ENCODE data around the gene CLK3. TPM values are rescaled to one million over a fixed set of nuclear protein-coding genes. Genes with fewer than 3 reads are reported as not detected.

The CLK3 gene
- total RNA-seq, 2 experiments from 2014 or later = 118 to 124 TPM

DNA sequence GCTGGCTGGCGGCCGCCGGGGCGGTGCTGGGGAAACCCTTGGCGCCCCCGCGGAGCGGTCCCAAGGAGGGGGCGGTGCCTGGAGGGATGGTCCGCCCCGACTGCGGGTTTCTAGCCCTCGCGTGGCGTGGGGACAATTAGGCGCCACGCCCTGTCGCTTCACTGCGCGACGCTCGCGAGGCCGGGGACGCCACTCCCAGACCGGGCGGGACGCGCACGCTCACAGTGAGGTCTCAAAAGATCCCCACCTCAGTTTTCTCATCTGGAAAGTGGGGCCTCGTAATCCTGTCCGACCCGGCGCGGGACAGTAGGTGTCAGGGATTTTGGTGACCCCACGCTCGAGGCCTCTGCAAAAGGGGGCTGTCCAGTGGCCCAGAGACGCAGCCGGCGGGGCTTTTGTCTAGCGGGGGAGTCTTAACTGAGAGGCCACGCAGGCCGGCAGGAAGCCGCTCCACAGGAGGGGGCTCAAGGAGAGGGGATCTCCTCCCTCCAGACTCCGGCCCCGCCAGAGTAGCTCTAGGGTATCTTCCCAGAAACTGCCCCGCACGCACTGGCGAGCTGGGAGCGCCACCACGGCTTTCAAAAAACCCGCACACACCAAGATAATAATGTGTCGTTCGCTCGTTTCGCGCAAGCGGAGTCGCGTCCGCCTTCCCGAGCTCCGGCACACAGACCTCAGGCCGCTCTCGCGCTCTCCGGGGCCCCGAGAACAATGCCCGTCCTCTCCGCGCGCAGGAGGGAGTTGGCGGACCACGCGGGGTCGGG is 710 bp upstream of the CLK3 start:
- POLR2A ChIA-PET = interaction anchor here (0.7 to 4.9 kb wide), 12 partner anchors 11 to 241 kb away, joined by 3 to 33 read pairs (median 4); partner anchors contain the start of genes ARID3B, CYP1A1, UBL7 and ULK3
- peaks cover 3% of the 10 kb centered on the region for H3K36me3 Mint-ChIP-seq
- peak overlapping the region; percentile 94 for H3K27ac Mint-ChIP-seq
- CTCF ChIA-PET = interaction anchor here (1.3 to 15.5 kb wide), 4 partner anchors 18 to 242 kb away, joined by 4 to 214 read pairs (median 48); no protein-coding TSS in a partner anchor
- H3K4me1 Mint-ChIP-seq (ENCODE audit: low read depth) = peaks cover 30% of the 10 kb centered on the region
- H3K27me3 Mint-ChIP-seq = no peaks in the 10 kb centered on the region
- peak overlapping the region; percentile 91 for H3K4me3 Mint-ChIP-seq
- no peaks in the 10 kb centered on the region for H3K9me3 Mint-ChIP-seq
- intact Hi-C loops (cut with micrococcal nuclease) = loop anchor here (1.0 to 2.0 kb wide), 3 partner anchors 73 to 836 kb away; partner anchors contain the start of genes SIN3A and UBL7
- peak; percentile 89 for DNase-seq

DNA sequence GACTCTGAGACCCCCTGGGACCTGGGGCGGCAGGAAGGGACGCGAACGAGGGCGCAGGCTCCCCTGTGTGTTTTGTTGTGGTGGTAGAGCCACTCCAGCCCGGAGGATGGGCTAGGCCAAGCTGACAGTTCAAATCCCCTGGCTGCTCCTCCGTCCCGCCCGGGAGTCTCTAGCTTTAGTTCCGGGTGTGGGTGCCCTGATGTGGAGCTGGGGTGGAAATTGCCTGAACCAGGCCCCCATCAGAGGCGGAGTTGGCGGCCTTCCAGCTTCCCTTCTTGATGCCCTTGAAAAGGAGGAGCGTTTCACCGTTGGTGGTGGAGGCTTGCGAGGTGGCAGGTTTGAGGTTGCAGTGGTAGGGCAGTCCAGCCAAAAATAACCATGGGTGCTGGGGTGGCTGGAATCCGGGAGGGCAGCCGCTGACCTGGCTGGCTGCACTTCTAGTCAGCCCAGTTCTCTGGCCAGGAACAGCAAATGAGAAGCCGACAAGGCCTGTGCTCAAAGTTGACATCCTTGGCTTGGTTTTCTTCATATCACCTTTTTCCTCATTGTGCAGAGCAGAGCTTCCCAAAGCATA is 817 bp downstream of the CLK3 start:
- CTCF ChIA-PET = interaction anchor here (0.5 to 15.5 kb wide), 15 partner anchors 10 to 285 kb away, joined by 3 to 214 read pairs (median 5); partner anchors contain the start of gene CSK
- Mint-ChIP-seq H3K27me3 (no peaks in the 10 kb centered on the region), H3K4me3 (peak overlapping the region; percentile 91), H3K36me3 (peaks cover 17% of the 10 kb centered on the region), H3K4me1 (ENCODE audit: low read depth) (peaks cover 42% of the 10 kb centered on the region), H3K9me3 (no peaks in the 10 kb centered on the region), H3K27ac (peak overlapping the region; percentile 94)
- POLR2A ChIA-PET = interaction anchor here (0.9 to 4.9 kb wide), 7 partner anchors 11 to 165 kb away, joined by 3 to 33 read pairs (median 6); partner anchors contain the start of genes ARID3B and CYP1A1
- intact Hi-C loops (cut with micrococcal nuclease) = loop anchor here (2.0 kb wide), 1 partner anchor 242 kb away; no protein-coding TSS in a partner anchor
- DNase-seq = peak; percentile 75

DNA sequence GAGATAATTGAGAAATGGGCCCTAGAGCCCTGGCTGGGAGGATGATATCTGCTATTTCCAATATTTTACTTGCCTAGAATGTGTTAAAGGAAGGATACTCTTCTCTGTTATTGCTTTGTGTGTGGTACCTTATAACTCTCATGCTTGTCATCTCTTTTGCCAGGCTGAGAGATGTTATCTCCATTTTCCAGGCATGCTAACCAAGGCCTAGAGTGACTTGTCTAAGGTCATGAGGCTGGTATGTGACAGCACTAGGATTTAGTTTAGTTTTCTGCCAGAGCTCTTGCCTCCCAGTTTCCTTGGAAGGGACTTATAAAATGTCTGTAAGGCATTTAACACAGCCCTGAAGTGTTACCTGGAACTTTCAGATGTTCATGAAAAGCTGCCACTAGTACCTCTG is 1.4 kb downstream of the CLK3 start:
- POLR2A ChIA-PET = interaction anchor here (1.6 to 4.9 kb wide), 3 partner anchors 15 to 76 kb away, joined by 6 to 33 read pairs (median 16); partner anchors contain the start of gene ARID3B
- Mint-ChIP-seq H3K36me3 (peaks cover 22% of the 10 kb centered on the region), H3K27ac (peak overlapping the region; percentile 94)

DNA sequence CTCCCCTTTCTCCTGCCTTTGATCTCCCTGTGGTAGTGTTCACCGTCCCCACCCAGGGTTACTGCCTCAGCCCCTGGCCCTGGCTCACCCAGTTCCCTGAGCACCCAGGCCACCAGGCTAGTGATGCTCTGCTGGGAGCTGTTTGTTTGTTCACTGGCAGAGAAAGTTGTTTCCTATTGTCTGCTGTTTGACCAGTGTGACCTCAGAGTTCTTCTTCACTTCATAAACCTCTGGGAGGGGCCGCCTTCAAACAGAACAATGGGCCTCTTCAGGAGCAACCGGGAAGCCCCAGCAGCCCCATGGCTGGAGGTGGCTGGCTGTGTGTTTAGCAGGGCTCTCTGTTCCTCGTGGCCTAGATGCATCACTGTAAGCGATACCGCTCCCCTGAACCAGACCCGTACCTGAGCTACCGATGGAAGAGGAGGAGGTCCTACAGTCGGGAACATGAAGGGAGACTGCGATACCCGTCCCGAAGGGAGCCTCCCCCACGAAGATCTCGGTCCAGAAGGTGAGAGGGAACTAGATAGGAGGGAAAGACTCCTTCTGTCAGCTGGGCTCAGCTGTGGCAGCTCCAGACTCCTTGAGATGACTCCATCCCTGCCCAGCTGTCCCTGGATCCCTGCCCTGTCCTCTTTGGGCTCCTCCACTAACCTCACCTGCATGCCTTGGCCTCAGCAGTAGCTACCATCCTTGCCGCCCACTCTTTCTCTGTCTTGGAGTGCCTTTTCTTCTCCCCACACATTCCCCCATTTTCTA is 3.4 kb downstream of the CLK3 start:
- H3K36me3 Mint-ChIP-seq = peaks cover 36% of the 10 kb centered on the region
- H3K27ac Mint-ChIP-seq = no peak overlapping the region
- DNase-seq = no peak
- ChIA-PET CTCF (interaction anchor here (0.6 to 15.5 kb wide), 5 partner anchors 14 to 243 kb away, joined by 3 to 214 read pairs (median 6); no protein-coding TSS in a partner anchor), POLR2A (no interaction called here)
- no peak overlapping the region for H3K4me3 Mint-ChIP-seq
- H3K9me3 Mint-ChIP-seq = no peaks in the 10 kb centered on the region
- peaks cover 44% of the 10 kb centered on the region for H3K4me1 Mint-ChIP-seq (ENCODE audit: low read depth)
- intact Hi-C loops (cut with micrococcal nuclease) = no loop called here
- H3K27me3 Mint-ChIP-seq = no peaks in the 10 kb centered on the region

More for the DNA sequence above, 1.4 kb downstream of the CLK3 start:
- intact Hi-C loops (cut with micrococcal nuclease) = loop anchor here (2.0 kb wide), 1 partner anchor 242 kb away; no protein-coding TSS in a partner anchor
- H3K4me3 Mint-ChIP-seq = peak overlapping the region; percentile 91
- CTCF ChIA-PET = interaction anchor here (0.6 to 15.5 kb wide), 14 partner anchors 10 to 285 kb away, joined by 3 to 214 read pairs (median 5); partner anchors contain the start of gene CSK
- DNase-seq = no peak
- no peaks in the 10 kb centered on the region for H3K27me3 Mint-ChIP-seq
- peaks cover 44% of the 10 kb centered on the region for H3K4me1 Mint-ChIP-seq (ENCODE audit: low read depth)
- no peaks in the 10 kb centered on the region for H3K9me3 Mint-ChIP-seq

DNA sequence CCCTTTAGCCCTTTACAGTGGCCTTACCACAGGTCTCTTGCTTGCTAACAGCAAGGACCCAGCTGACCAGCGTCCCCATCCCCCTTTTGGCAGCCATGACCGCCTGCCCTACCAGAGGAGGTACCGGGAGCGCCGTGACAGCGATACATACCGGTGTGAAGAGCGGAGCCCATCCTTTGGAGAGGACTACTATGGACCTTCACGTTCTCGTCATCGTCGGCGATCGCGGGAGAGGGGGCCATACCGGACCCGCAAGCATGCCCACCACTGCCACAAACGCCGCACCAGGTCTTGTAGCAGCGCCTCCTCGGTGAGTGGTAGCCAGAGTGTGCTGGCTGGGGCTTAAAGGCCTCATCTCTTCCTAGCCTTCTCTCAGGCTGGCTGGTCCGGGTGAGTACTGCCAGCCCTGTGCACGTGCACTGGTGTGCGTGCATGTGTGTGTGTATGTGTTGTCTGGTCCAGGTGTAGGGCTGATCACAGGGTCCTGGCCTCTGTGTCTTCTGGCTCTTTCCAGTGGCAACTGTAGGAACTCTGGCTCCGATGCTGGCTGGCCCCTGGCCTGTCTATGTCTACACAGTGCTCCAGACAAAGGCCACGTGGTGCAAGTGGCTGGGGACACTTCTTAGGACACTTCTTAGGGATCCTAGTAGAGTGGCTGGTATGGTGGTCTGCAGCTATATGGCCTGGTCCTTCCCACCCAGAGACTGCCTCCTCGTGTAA is 4.4 kb downstream of the CLK3 start:
- Mint-ChIP-seq H3K36me3 (peaks cover 47% of the 10 kb centered on the region), H3K9me3 (no peaks in the 10 kb centered on the region), H3K4me1 (ENCODE audit: low read depth) (peaks cover 44% of the 10 kb centered on the region), H3K27me3 (no peaks in the 10 kb centered on the region), H3K4me3 (no peak overlapping the region), H3K27ac (no peak overlapping the region)
- POLR2A ChIA-PET = no interaction called here
- CTCF ChIA-PET = interaction anchor here (0.7 to 15.5 kb wide), 6 partner anchors 13 to 241 kb away, joined by 3 to 214 read pairs (median 6); no protein-coding TSS in a partner anchor
- no peak for DNase-seq
- intact Hi-C loops (cut with micrococcal nuclease) = no loop called here

DNA sequence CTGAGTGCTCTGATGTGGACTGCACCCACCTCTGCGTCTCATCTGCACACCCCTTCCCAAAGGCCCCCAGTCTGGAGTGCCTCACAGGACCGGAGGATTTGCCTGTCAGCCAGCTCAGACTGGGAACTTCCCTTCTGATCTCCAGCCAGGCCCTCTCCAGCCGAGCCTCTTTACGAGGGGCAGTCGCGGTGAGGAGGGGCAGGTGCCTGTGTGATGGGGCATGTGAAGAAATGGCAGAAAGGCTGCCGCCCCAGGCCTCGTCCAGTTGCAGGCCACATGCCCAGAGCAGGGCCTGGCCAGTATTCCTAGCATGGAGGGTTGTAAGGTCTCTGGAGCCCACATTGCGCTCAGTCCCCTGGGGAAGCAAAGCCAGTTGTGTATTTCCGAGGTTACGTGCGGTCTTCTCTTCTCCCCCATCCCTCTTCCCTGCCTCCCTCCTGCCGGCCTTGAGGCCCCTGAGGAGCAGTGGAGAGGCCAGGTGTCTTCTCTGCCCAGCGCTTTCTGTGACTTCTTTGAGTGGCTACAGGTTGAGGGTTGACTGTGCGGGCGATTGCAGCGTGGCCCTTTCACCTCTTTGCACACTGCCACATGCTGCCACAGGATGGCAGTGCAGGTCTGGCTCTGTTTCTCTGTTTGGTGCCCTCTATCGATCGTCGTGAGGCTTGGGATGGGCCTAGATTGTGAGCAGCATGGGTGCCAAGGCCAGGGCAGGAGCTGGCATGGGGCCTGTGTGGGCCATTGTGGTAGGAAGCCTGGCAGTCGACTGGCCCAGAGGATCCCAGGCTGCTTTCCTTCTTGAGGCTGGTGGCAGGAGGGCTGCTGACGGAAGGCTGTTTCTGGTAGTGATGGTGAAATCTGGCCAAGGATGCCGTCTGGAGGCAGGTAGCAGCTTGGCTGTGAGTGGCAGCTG is 5.3 kb downstream of the CLK3 start:
- CTCF ChIA-PET = interaction anchor here (0.6 to 15.5 kb wide), 31 partner anchors 7 to 264 kb away, joined by 3 to 214 read pairs (median 4); partner anchors contain the start of genes CYP1A1 and SEMA7A
- H3K36me3 Mint-ChIP-seq = peaks cover 51% of the 10 kb centered on the region
- intact Hi-C loops (cut with micrococcal nuclease) = no loop called here
- H3K27me3 Mint-ChIP-seq = no peaks in the 10 kb centered on the region
- POLR2A ChIA-PET = no interaction called here
- peak overlapping the region; percentile 67 for H3K27ac Mint-ChIP-seq
- DNase-seq = peak; percentile 87
- peaks cover 44% of the 10 kb centered on the region for H3K4me1 Mint-ChIP-seq (ENCODE audit: low read depth)
- H3K9me3 Mint-ChIP-seq = no peaks in the 10 kb centered on the region
- H3K4me3 Mint-ChIP-seq = no peak overlapping the region

DNA sequence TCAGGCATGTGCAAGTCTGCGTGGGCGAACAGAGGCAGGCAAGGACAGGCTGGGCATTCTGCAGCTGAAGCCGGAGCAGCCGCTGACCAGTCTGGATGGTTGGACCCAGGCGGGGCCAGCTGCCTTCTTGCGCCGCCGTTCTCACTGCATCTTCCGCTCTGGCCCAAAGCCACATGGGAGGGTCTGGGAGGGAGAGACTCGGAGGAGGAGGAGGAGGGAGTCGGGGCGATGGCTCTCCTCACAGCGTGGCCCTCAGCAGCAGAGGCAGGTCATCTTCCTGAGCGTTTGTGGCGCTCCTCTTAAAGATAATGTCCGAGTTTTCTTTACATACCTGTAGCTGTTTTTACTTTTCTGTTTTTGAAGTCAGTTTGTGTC is 5.9 kb downstream of the CLK3 start:
- H3K4me1 Mint-ChIP-seq (ENCODE audit: low read depth) = peaks cover 43% of the 10 kb centered on the region
- no peak for DNase-seq
- H3K36me3 Mint-ChIP-seq = peaks cover 54% of the 10 kb centered on the region
- no peaks in the 10 kb centered on the region for H3K9me3 Mint-ChIP-seq
- CTCF ChIA-PET = interaction anchor here (0.6 to 15.5 kb wide), 29 partner anchors 8 to 264 kb away, joined by 3 to 214 read pairs (median 4); partner anchors contain the start of genes CYP1A1 and SEMA7A
- POLR2A ChIA-PET = no interaction called here
- peak overlapping the region; percentile 12 for H3K4me3 Mint-ChIP-seq
- peak overlapping the region; percentile 67 for H3K27ac Mint-ChIP-seq
- H3K27me3 Mint-ChIP-seq = no peaks in the 10 kb centered on the region
- intact Hi-C loops (cut with micrococcal nuclease) = no loop called here

DNA sequence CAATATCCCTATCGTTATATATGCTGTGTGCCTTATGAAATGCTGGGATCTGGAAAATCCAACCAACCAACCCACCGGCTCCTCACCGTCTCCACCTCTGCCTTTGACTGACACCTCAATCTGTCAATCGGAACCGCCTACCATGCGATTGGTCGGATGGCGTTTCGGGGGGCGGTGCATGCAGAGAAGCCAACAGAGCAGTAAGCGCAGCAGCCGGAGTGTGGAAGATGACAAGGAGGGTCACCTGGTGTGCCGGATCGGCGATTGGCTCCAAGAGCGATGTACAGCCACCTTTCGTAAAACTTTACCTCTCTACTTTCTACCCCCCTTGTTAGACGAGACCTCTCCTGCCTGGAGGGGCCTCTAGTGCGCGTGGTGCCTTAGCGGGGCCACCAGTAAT is 6.3 kb downstream of the CLK3 start:
- Mint-ChIP-seq H3K36me3 (peaks cover 57% of the 10 kb centered on the region), H3K9me3 (no peaks in the 10 kb centered on the region), H3K27ac (no peak overlapping the region), H3K4me3 (peak overlapping the region; percentile 12), H3K4me1 (ENCODE audit: low read depth) (peaks cover 39% of the 10 kb centered on the region), H3K27me3 (no peaks in the 10 kb centered on the region)
- no peak for DNase-seq
- ChIA-PET CTCF (interaction anchor here (0.7 to 15.5 kb wide), 17 partner anchors 9 to 253 kb away, joined by 3 to 214 read pairs (median 5); partner anchors contain the start of gene SEMA7A), POLR2A (no interaction called here)
- intact Hi-C loops (cut with micrococcal nuclease) = no loop called here

DNA sequence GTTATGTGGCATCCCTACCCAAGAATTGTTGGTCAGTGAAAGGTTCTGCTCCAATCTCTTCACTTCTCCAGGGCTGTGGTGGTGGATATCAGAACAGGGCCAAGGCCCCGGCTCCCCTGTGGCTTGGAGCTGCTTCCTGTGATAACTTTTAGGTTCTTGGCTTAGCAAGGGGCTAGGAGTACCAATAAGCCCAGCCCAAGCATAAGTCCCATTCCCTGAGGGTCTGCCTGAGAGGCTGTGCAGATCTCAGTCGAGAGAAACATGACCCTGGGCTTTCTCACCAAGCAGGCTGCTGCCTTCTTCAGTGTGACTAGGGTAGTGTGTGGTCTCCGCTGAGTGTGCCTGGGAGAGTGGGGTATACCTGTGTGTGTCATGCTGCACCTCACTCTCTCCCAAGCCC is 7.1 kb downstream of the CLK3 start:
- ChIA-PET POLR2A (interaction anchor here (1.1 kb wide), 1 partner anchor 9 kb away, joined by 3 read pairs; no protein-coding TSS in a partner anchor), CTCF (interaction anchor here (0.6 to 15.5 kb wide), 5 partner anchors 11 to 252 kb away, joined by 3 to 214 read pairs (median 4); no protein-coding TSS in a partner anchor)
- Mint-ChIP-seq H3K36me3 (peaks cover 58% of the 10 kb centered on the region), H3K4me1 (ENCODE audit: low read depth) (peaks cover 31% of the 10 kb centered on the region), H3K4me3 (no peak overlapping the region), H3K9me3 (no peaks in the 10 kb centered on the region), H3K27ac (no peak overlapping the region), H3K27me3 (no peaks in the 10 kb centered on the region)
- no peak for DNase-seq
- intact Hi-C loops (cut with micrococcal nuclease) = no loop called here

DNA sequence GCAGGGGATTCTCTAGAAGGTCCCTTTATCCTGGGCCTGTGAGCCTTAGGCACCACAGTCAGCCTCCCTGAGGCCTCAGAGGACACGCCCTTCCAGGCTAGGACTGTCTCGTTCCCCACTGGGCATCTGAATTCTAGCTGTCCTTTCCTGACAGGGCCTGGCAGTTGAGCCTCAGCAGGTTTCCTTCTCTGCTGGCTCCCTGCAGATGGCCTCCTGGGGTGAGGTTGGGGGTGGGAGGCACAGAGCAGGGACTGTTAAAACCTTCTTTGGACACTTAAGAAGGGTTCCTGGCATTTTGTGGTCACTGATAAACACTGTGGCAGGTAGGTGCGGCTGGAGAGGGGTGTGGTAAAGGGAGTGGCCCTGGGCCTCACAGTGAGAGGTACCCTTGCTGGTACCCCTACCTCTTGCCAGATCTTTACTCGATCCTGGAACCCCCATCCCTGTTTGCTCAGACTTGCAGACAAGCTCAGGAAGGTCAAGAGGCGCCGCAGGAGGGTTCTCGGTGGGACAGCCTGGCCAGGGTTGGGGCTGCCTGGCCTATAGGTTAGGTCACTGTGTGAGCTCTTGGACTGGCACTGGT is 8.5 kb downstream of the CLK3 start:
- DNase-seq = no peak
- Mint-ChIP-seq H3K36me3 (peaks cover 70% of the 10 kb centered on the region), H3K4me3 (no peak overlapping the region), H3K4me1 (ENCODE audit: low read depth) (peaks cover 19% of the 10 kb centered on the region), H3K27me3 (no peaks in the 10 kb centered on the region), H3K27ac (peak overlapping the region; percentile 23), H3K9me3 (no peaks in the 10 kb centered on the region)
- intact Hi-C loops (cut with micrococcal nuclease) = no loop called here
- CTCF ChIA-PET = interaction anchor here (15.5 kb wide), 1 partner anchor 9 kb away, joined by 214 read pairs; no protein-coding TSS in a partner anchor
- POLR2A ChIA-PET = interaction anchor here (0.5 kb wide), 1 partner anchor 45 kb away, joined by 3 read pairs; no protein-coding TSS in a partner anchor

Measured in activated CD4-positive, alpha-beta memory T cell treated with anti-CD3 and anti-CD28 coated beads for 36 hours (primary cell).